Hematopoietic multipotent progenitor cell treated with erythropoietin and hydrocortisone succinate and interleukin-3 and kit ligand, for 8 days (in vitro differentiated cells): Measurements from ENCODE around the gene DLG2.

Source experiments
- DNase-seq: peaks from one replicate; pipeline ENCODE4 v3.0.0-alpha.2; 2015

Gene DLG2

GRCh38 chr11:84234011-84234410 is 1393.1 kb downstream of the DLG2 start:
- no peak for DNase-seq

GRCh38 chr11:84232511-84232910 is 1394.6 kb downstream of the DLG2 start:
- DNase-seq = no peak

GRCh38 chr11:84230402-84230801 is 1396.7 kb downstream of the DLG2 start:
- DNase-seq = no peak

- DNase-seq = no peak
Measured at GRCh38 chr11:84227970-84228665, 1399.0 kb downstream of the DLG2 start.

GRCh38 chr11:84224042-84224441 is 1403.1 kb downstream of the DLG2 start:
- no peak for DNase-seq

- DNase-seq = no peak
Measured at GRCh38 chr11:84218318-84218717, 1408.8 kb downstream of the DLG2 start.

- DNase-seq = no peak
Measured at GRCh38 chr11:84215672-84216071, 1411.5 kb downstream of the DLG2 start.

GRCh38 chr11:84214557-84214956 is 1412.6 kb downstream of the DLG2 start:
- no peak for DNase-seq

GRCh38 chr11:84212468-84213390 is 1414.4 kb downstream of the DLG2 start:
- no peak for DNase-seq

GRCh38 chr11:84211896-84212295 is 1415.2 kb downstream of the DLG2 start:
- no peak for DNase-seq

- DNase-seq = no peak
Measured at GRCh38 chr11:84194696-84195095, 1432.4 kb downstream of the DLG2 start.

GRCh38 chr11:84193706-84194105 is 1433.4 kb downstream of the DLG2 start:
- no peak for DNase-seq

- DNase-seq = no peak
Measured at GRCh38 chr11:84188521-84188920, 1438.6 kb downstream of the DLG2 start.

- no peak for DNase-seq
Measured at GRCh38 chr11:84173078-84173477, 1454.1 kb downstream of the DLG2 start.

GRCh38 chr11:84165139-84165538 is 1462.0 kb downstream of the DLG2 start:
- no peak for DNase-seq

GRCh38 chr11:84164728-84165127 is 1462.4 kb downstream of the DLG2 start:
- DNase-seq = no peak

GRCh38 chr11:84163116-84163515 is 1464.0 kb downstream of the DLG2 start:
- DNase-seq = no peak

GRCh38 chr11:84157639-84158038 is 1469.5 kb downstream of the DLG2 start:
- no peak for DNase-seq

GRCh38 chr11:84146826-84147225 is 1480.3 kb downstream of the DLG2 start:
- DNase-seq = no peak

- no peak for DNase-seq
Measured at GRCh38 chr11:84145616-84146185, 1481.4 kb downstream of the DLG2 start.

- DNase-seq = no peak
Measured at GRCh38 chr11:84144531-84144930, 1482.6 kb downstream of the DLG2 start.

GRCh38 chr11:84142411-84142810 is 1484.7 kb downstream of the DLG2 start:
- no peak for DNase-seq

GRCh38 chr11:84140386-84141169 is 1486.6 kb downstream of the DLG2 start:
- no peak for DNase-seq
